NT2/D1 (cell line): ENCODE data around the gene CCDC91.

Experiments
- YY1 ChIP-seq: IDR thresholded peaks from 2 replicates; pipeline ENCODE4 v1.6.1; 2011; ENCODE audit not compliant: insufficient read length, insufficient read depth
- ZNF274 ChIP-seq: IDR thresholded peaks from 2 replicates; pipeline ENCODE4 v1.6.1; 2011; ENCODE audit warnings: mild to moderate bottlenecking, low read depth, low read length

DNA sequence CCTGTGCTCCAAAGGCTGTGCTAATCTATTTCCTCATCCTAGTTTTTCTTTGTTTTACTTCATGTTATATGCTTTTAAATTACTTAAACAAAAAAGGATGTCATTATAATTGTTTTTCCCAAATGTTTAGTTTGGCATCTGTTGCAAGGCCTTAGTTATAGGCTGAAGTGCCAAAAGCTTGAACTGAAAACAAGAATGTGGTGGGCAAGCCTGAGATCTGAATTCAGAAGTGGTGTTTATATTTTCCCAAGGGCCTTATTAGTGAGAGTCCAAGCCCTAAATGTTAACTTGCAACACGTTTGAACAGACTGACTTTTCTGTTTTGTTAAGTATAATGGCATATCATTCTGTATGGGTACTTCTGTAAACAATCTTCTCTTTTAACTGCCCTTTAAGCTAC is 326.8 kb downstream of the CCDC91 start:
- TF ChIP-seq ZNF274, result no peak
- TF ChIP-seq YY1, result no peak
